LNCAP (cell line): ENCODE results near the gene HDAC9.

Source experiments
- CTCF ChIP-seq: fragments of 450-650 bp; IDR thresholded peaks from 2 replicates; pipeline ENCODE4 v1.5.1; 2017; ENCODE audit warnings: mild to moderate bottlenecking

HDAC9 gene

GRCh38 chr7:18799899-18800298 lies 304.4 kb downstream of the HDAC9 start:
- TF ChIP-seq CTCF: no peak

- no peak for TF ChIP-seq CTCF
Observed at GRCh38 chr7:18803923-18804322, 308.4 kb downstream of the HDAC9 start.

DNA sequence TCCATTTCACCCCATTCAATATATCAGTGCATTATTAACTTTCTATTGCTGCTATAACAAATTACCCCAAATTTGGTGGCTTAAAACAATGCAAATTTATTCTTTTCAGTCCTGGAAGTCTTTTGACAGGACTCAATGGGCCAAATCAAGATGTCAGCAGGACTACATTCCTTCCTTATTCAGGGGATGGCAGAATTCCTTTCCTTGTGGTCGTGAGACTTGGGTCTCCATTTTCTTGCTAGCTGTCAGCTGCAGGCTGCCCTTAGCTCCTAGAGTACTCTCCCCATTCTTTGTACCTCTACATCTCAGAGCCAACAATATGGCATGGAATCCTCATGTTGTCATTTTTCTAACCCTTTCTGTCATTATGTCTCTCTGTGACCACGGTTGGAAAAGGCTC lies 310.6 kb downstream of the HDAC9 start:
- TF ChIP-seq CTCF: no peak

DNA sequence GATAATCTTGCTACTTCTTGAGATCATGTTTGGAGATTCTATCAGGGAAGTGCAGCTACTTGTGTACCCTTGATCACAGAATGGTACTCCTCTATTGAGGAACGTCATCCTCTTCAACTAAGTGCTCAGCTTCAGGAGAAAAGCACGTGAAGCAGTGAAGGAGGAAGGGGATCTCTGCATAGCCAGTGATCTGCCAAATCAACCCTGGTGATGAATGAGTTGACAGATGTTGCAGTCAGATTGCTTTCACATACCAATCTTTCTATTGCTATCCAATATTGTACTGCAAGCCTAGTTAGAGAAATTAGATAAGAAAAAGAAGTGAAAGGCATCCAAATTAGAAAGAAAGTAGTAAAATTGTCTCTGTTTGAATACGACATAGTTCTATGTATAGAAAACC lies 312.5 kb downstream of the HDAC9 start:
- no peak for TF ChIP-seq CTCF

DNA sequence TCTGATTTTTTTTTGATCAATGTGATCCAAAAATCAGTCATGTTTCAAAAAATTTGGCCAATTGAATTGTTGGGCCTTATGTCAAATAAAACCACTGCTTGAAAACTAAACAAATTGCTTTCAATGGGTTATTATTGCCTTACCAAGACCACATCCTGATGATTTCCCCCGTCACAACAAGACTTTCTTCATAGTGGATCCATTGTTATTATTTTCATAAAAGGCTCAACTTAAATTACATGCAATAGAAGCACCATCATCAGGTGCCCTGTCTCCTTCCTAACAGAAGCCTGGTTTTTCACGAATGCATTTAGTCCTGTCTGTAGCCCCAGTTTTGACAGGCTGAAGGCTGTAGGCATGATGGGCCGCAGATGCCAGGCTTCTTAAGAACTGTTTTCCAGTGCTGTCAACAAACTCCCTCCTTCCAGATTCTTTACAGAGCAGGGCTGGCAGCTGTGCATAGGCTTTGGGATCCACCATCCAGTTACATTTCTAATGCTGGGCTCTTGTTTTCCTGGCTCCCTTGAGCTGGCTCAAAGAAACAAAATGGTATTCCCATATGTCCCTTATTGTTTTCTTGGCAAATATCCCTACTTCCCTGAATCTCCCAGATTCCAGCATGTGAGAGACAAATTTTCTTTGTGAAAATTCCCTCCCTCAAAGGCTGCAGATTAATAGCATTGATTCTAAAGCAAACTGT lies 319.9 kb downstream of the HDAC9 start:
- no peak for TF ChIP-seq CTCF

GRCh38 chr7:18820981-18821380 lies 325.4 kb downstream of the HDAC9 start:
- TF ChIP-seq CTCF: no peak

- no peak for TF ChIP-seq CTCF
Observed at GRCh38 chr7:18821554-18821953, 326.0 kb downstream of the HDAC9 start.

GRCh38 chr7:18824157-18824556 lies 328.6 kb downstream of the HDAC9 start:
- no peak for TF ChIP-seq CTCF
